ENCODE data around the gene GPRIN2.
"Not testable (repeated sequence)": the region's sequence is repeated elsewhere in the genome, so short reads cannot be mapped to it uniquely, and the experiment has no call there.

GPRIN2 gene

GRCh38 chr10:46532256-46532655 is 24.2 kb downstream of the GPRIN2 start:
- not testable (repeated sequence) for DNase-seq

DNA sequence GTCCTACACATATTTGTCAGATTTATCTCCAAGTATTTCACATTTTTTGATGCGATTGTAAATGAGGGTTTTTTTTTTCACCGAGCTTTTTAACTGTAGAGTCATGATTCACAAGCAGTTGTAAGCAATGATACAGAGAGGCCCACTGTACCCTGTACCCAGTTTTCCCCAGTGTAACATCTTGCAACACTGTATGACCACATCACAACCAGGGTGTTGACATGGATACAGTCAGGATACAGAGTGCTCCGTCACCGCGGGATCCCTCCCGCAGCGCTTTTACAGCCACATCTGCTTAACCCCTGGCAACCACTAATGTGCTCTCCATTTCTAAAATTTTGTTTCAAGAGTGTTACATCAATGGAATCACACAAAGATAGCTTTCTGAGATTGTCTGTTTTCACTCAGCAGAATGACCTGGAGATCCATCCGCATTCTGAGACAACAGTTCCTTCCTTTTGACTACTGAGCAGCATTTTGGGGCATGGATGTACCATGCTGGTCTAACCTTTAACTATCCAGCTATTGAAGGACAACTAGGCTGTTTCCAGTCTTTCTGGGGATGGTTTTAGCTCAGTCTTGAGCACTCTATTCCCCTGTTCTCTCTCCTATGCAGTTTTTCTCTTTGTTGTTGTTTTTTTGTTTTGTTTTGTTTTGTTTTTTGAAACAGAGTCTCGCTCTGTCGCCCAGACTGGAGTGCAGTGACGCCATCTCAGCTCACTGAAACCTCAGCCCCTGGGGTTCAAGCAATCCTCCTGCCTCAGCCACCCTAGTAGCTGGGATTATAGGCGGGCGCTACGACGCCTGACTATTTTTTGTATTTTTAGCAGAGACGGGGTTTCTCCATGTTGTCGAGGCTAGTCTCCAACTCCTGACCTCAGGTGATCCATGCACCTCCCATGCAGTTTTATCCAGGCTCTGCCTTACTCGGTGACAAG is 25.9 kb downstream of the GPRIN2 start:
- no peak for DNase-seq

GRCh38 chr10:46529742-46530141 is 26.7 kb downstream of the GPRIN2 start:
- DNase-seq, result not testable (repeated sequence)

DNA sequence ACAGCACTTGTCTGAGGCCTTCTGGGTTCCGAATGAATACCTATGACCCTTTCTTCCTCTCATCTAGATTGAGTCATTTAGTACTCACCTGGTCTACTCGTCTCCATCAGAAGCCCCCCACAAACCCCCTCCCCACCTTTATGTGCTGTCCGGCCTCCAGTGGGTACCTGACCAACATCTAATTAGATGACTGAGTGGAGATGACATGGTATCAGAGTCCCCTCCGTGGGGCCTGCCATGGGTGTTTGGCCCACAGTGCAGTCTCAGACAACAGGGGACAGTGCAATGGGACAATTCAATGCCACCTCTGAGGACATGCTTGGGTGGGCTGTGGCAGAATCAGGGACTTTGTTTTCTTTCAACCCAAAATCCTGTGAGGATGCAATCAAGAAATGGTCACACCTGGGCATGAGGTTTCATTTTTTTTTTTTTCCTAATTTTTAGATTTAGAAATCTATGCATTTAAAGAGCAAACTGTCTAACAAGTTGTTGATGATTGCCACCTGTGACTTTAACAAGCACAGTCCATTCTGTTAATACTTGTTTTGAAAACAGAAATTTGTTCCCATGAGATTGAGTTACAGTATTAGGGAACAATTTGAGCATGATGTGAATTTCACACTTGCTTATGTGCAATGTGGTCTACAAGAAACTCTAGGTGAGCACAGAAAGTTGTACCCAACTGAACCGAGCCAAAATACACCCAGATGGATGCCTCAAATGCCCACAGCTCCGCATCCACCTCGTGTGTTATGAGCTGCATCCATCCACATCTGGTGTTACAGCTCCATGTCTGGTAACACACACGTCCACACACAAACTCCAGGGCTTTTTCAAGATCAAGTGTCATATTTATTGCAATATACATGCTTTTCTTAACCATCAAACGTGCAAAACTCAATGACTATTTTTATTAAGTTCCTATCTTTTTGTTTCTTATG is 27.5 kb downstream of the GPRIN2 start:
- DNase-seq, result no peak

- no peak for DNase-seq
These were observed 28.2 kb downstream of the GPRIN2 start for GRCh38 chr10:46528171-46528671.

DNA sequence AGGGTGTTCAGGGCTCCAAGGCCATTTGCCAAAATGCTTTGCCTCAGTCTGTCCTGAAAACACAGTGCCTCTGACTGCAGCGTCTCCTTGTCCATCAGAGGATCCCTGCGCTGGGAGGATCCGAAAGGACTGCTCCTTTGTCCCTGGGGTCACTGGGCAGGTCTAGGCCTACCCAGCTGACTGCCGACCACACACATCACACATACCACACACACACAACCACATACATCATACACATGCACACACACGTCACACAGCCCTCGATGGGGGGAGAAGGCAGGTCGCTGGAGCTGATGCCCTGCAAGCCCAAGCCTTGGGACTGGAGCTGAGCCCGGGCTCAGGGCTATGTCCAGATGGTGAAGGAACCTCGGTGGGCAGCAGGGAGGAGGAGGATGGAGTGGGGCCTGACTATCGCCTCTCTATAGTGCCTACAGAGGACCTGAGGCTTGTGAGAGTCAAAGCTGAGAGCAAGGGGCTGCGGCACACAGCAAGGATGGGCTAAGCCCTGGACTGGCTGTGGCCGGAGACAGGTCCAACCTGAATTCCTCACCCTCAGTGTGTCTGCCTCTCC is 29.1 kb downstream of the GPRIN2 start:
- DNase-seq, result no peak

DNA sequence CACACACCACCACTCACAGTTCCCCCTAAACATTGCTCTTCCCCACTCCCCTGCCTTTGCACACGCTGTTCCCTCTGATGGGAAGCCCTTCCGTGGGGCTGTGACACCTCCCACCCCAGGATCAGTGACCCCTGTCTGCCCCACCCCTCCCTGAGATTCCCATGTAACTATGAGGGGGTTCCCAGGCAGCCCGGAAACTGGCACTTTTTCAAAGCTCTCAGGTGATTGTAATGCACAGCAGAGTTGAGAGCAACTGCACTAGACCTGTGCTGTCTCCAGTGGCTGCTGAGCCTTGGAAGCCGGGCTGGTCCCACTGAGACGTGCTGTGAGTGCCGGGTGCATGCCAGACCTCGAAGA is 29.8 kb downstream of the GPRIN2 start:
- no peak for DNase-seq

GRCh38 chr10:46525824-46526681 is 30.4 kb downstream of the GPRIN2 start:
- DNase-seq, result no peak

- DNase-seq, result no peak
These were observed 31.2 kb downstream of the GPRIN2 start for GRCh38 chr10:46525177-46525823.

GRCh38 chr10:46524472-46525176 is 31.8 kb downstream of the GPRIN2 start:
- DNase-seq, result no peak

- no peak for DNase-seq
These were observed 32.4 kb downstream of the GPRIN2 start for GRCh38 chr10:46523962-46524471.

DNA sequence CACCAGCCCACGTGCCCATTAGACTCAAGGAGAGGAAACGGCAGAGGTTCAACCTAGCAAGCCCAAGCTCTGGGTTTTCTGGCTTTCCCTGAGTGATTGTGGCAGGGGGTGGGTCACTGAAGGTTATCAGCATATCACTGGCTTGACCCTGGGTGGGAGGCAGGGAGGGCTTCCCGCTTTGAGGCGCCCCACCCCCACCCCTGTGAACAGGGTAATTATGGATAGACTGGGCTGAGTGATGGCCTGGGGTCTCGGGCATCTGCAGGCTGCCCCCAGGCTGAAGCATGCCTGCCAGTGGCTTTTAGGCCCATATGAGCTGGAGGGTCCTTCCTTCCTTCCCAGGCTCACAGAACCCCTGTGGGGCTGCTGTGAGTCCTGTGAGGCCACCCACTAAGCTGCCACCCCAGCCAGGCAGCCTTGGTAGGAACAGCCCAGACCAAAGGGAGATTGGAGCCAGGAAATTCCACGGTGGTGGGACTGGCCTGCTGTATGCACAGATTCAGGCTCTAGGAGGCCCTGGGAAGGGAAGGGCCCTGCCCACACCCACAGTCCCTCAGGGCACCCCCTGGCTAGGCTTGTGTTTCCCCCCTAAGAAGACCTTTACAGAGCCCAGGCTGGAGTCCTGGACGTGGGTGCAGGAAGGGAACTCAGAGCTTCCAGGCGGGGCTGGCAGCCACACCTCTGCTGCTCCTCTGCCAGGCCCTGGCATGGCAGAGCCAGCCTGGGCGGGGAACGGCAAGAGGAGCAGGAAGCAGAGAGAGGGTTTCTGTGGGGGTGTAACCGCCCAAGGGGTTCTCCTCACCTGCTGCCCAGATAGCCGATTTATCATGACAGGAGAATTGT is 33.1 kb downstream of the GPRIN2 start:
- DNase-seq, result no peak

GRCh38 chr10:46522295-46523118 is 34.0 kb downstream of the GPRIN2 start:
- no peak for DNase-seq

DNA sequence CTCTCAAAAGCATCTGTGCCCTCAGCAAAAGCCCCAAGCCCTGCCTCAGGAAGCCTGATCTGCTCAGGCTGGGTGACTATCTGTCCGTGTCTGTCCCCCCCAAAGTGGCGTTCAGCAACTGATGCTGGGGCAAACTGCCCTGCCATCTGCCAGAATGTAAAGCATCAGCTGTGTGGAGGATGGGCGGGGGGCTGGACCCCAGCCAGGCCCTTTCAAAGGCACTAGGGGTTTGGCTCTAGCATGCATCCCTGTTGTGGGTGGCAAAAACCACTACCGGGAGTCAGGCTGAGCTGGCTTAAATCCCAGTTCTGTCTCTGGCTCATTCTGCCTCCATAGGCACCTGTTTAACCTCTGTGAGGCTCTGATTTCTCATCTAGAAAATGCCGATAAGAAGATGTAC is 35.5 kb downstream of the GPRIN2 start:
- DNase-seq, result no peak

DNA sequence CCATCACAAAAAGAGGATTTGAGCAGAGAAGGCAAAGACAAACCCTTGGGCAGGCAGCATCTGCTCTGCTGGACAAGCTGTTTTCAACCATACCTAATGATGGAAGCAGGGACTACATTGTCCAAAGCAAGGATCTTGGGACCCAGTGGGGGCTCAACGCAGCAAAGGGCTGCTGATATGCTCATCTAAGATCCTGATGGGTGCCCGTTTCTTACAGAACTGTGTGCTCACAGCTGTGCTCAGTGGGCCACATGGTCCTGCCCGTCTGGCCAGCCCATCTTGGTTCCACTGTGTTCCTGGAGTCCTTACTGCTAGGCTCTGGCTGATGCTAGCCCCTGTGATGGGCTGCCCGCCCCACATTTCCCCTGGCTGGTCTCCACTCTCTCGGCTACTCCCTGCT is 36.1 kb downstream of the GPRIN2 start:
- DNase-seq, result no peak

- DNase-seq, result no peak
These were observed 38.3 kb downstream of the GPRIN2 start for GRCh38 chr10:46518028-46518725.

DNA sequence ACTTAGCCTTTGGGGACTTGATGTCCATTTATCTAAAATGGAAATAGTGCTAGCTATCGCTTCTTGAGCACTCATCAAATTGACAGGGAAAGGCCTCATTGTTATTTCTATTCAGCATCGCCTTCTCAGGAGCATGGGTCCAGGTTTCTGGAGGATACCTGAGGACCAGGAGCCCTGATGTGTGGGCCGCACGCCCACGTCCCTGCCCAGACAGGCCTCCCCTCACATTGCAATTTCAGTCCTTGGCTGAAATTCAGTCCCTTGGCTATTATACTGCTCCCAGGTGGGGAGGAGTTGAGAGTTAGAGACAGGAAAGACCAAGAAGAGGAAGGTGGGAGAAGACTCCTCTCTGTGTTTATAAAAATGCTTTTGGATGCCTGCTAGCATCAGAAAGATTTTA is 38.9 kb downstream of the GPRIN2 start:
- no peak for DNase-seq

Data from CD4-positive, alpha-beta T cell treated with Interleukin-12 subunit alpha and Interleukin-12 subunit beta, for 1 hour (primary cell).